Heart left ventricle (tissue), 16 donors: ENCODE results near the gene NAA38. TPM values are rescaled to one million over a fixed set of nuclear protein-coding genes. Genes with fewer than 3 reads are reported as not detected.

Experiments used
- ATAC-seq, 4 donors: fragments of 200-7000 bp; cut with Tn5 transposase; one replicate each; pipeline ENCODE4 v1.9.1; 2020 to 2022; ENCODE audit warnings: moderate library complexity in 4 of 4, mild to moderate bottlenecking in 3 of 4, moderate number of reproducible peaks in 1 of 4
- DNase-seq, 5 donors: peaks; one replicate each; pipeline ENCODE4 v3.0.0-alpha.2; 2020
- H3K27ac ChIP-seq, 12 donors: fragments of 200-600 bp; sonication (generic) in 4 of 12; one replicate each; pipeline versions ENCODE4 v1.5.0 to v1.8.0; 2016 to 2022; ENCODE audit warnings: mild to moderate bottlenecking in 2 of 12
- H3K27me3 ChIP-seq, 9 donors: fragments of 200-600 bp; sonication (generic) in 2 of 9; one replicate each; pipeline versions ENCODE4 v1.5.1 to v1.8.0; 2016 to 2022; ENCODE audit warnings: mild to moderate bottlenecking in 3 of 9
- H3K36me3 ChIP-seq, 9 donors: fragments of 200-600 bp; sonication (generic) in 2 of 9; one replicate each; pipeline versions ENCODE4 v1.5.0 to v1.8.0; 2018 to 2022; ENCODE audit warnings: mild to moderate bottlenecking in 2 of 9
- H3K4me1 ChIP-seq, 12 donors: fragments of 200-600 bp; sonication (generic) in 4 of 12; one replicate each; pipeline versions ENCODE4 v1.5.0 to v1.8.0; 2016 to 2022; ENCODE audit warnings: mild to moderate bottlenecking in 3 of 12
- H3K4me3 ChIP-seq, 12 donors: fragments of 200-600 bp; sonication (generic) in 4 of 12; one replicate each; pipeline versions ENCODE4 v1.5.0 to v1.8.0; 2017 to 2022; ENCODE audit warnings: mild to moderate bottlenecking in 9 of 12, moderate library complexity in 4 of 12
- H3K9me3 ChIP-seq, 12 donors: fragments of 200-600 bp; sonication (generic) in 4 of 12; one replicate each; pipeline versions ENCODE4 v1.5.0 to v1.8.0; 2016 to 2022; ENCODE audit warnings: mild to moderate bottlenecking in 1 of 12
- POLR2A ChIP-seq, 2 donors: fragments of 450-650 bp; IDR thresholded peaks; one replicate each; pipeline ENCODE4 v1.6.1; 2017; ENCODE audit warnings: antibody characterized with exemption in 2 of 2, mild to moderate bottlenecking in 2 of 2, moderate library complexity in 2 of 2
- WGBS, 4 donors: extraction: QIAGEN DNeasy Blood & Tissue Kit in 2 of 4; methylation state at CpG; one replicate each; pipeline versions ENCODE4 v1.1.5 to v1.1.7; 2013 to 2018; 5-methylcytosine and 5-hydroxymethylcytosine counted together
- intact Hi-C, 10 donors: fragments of 100-400 bp; cut with DNase I; formaldehyde crosslinking; loops; one replicate each; pipeline versions ENCODE4 v1.11.1 to v1.14.2; 2022
- polyA plus RNA-seq, 2 donors: library from polyadenylated mRNA; stranded (reverse); fragments of 200-250 nt; gene quantifications; one replicate each; pipeline ENCODE4 v1.2.3, GENCODE V29; 2013
- total RNA-seq, 9 donors: library from RNA; depleted of rRNA in 2 of 9; stranded (reverse); fragments of >200 nt in 2 of 9; fragmentation: NEBNext Ultra II Directional in 3 of 9; extraction: Animal tissue kit (Norgen Biotek cat#: 25700) in 3 of 9; gene quantifications; one replicate each; pipeline versions ENCODE4 v1.1.0 to v1.2.4, GENCODE V29; 2016 to 2023
- TF ChIP-seq, protein P1 (sequence below), 12 donors: fragments of 200-600 bp; sonication (generic) in 4 of 12; IDR thresholded peaks; one replicate each; pipeline versions ENCODE4 v1.5.0 to v1.8.0; 2018 to 2022; ENCODE audit warnings: antibody characterized with exemption in 12 of 12, mild to moderate bottlenecking in 5 of 12
- donor health status: ischemic (EF 13 %, LVEDD 7.1; RV severe dilation, severe dysfunction).
- donor health status: healthy with polysubstance abuse.
- donor health status: DM: no; HTN: yes; CAD: no.
- donor health status: DM: no; HTN: no; CAD: no.
- donor health status: ischemic (EF 25% LVEDD 6.9; RV normal size, moderate dysfunction).
- donor health status: ischemic (EF 25% LVEDD 5.7; RV mildly dilated, moderate dysfunction).
- donor health status: healthy.
- donor health status: DM: yes; HTN: yes; CAD: no.
- donor health status: ischemic (EF 35%, LVEDD 5.7; RV mildly dilated, moderate dysfunction).
- donor health status: nonischemic (EF 11% LVEDD 7.7; RV severe dilation, severe dysfunction).
- donor health status: DM: yes; HTN: yes; CAD: no.
- donor health status: PGD.
- donor health status: ischemic (EF 29% LVEDD 5.4; RV normal size, mild dysfunction).
- donor health status: nonischemic (EF 23%, LVEDD 6.1; RV moderate dilation, normal function).

Gene NAA38
- total and polyA plus RNA-seq, 11 donors, result 60.9 to 179 (median 74.2) TPM

DNA sequence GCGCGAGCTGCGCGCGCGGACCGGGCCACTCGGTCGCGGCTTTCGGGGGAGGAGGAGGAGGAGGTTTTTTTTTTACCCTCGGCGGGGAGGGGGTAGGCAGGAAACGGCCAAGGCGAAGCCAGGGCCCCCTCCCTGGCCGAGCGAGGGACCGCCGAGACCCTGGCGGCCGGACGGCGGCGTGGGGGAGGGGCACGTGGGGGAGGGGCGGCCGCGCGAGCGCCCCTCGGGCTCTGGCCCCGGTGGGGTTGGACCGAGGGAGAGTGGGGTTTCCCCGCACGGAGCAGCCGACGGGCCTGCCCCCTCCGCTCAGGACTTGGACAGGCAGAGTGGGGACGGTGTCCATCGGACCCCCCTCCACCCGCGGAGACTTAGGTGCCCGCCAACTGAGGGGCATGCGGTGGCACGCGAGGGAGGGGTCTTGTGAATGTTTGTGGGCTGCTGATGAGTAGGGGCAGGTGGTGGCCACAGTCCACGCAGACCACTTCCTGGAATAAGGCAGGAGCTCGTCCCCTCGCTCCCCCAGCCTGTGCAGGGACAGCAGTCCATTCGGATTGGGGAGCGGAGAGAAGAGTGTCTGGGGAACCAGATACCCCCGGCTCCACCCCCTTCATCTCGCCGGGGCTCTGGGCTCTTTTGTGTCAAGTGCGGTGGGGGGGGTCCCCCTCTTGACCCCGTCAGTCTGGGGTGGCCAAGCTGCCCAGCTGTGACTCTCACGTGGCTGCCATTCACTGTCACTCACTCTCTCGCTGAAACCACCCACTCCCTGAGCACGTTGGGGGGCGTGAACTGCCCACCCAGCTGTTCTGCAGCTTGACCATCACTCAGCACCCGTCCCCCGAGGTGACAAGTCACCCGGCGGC lies 28.2 kb upstream of the NAA38 start:
- Histone ChIP-seq H3K27me3 (no peaks in the 10 kb centered on the region), H3K27ac (peak overlapping the region; percentile 57 to 98 (median 91)), H3K4me3 (peak overlapping the region; percentile 57 to 86 (median 76)), H3K9me3 (no peaks in the 10 kb centered on the region), H3K36me3 (peaks cover 0 to 22% (median 3%) of the 10 kb centered on the region in 9 donors), H3K4me1 (peaks cover 17 to 82% (median 46%) of the 10 kb centered on the region in 12 donors)
- WGBS, 4 donors, result 0 to 2% (median 0%) methylated on average over 28 to 64 of the region's 64 CpGs
- TF ChIP-seq, protein P1, sequence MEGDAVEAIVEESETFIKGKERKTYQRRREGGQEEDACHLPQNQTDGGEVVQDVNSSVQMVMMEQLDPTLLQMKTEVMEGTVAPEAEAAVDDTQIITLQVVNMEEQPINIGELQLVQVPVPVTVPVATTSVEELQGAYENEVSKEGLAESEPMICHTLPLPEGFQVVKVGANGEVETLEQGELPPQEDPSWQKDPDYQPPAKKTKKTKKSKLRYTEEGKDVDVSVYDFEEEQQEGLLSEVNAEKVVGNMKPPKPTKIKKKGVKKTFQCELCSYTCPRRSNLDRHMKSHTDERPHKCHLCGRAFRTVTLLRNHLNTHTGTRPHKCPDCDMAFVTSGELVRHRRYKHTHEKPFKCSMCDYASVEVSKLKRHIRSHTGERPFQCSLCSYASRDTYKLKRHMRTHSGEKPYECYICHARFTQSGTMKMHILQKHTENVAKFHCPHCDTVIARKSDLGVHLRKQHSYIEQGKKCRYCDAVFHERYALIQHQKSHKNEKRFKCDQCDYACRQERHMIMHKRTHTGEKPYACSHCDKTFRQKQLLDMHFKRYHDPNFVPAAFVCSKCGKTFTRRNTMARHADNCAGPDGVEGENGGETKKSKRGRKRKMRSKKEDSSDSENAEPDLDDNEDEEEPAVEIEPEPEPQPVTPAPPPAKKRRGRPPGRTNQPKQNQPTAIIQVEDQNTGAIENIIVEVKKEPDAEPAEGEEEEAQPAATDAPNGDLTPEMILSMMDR (IDR thresholded peaks at IDR 0.05), result no peak
- TF ChIP-seq POLR2A (IDR thresholded peaks at IDR 0.05), result no peak
- ATAC-seq, result no peak
- intact Hi-C loops, result loop anchor here in 2 of 10 donors (2.0 to 5.0 kb wide), 3 partner anchors 29 to 51 kb away; partner anchors contain the start of genes CNTROB (in 1 of the 2), KDM6B (in 1 of the 2), NAA38 (in 1 of the 2) and TRAPPC1 (in 1 of the 2)
- DNase-seq, result peak; percentile 41 to 71 (median 52)

DNA sequence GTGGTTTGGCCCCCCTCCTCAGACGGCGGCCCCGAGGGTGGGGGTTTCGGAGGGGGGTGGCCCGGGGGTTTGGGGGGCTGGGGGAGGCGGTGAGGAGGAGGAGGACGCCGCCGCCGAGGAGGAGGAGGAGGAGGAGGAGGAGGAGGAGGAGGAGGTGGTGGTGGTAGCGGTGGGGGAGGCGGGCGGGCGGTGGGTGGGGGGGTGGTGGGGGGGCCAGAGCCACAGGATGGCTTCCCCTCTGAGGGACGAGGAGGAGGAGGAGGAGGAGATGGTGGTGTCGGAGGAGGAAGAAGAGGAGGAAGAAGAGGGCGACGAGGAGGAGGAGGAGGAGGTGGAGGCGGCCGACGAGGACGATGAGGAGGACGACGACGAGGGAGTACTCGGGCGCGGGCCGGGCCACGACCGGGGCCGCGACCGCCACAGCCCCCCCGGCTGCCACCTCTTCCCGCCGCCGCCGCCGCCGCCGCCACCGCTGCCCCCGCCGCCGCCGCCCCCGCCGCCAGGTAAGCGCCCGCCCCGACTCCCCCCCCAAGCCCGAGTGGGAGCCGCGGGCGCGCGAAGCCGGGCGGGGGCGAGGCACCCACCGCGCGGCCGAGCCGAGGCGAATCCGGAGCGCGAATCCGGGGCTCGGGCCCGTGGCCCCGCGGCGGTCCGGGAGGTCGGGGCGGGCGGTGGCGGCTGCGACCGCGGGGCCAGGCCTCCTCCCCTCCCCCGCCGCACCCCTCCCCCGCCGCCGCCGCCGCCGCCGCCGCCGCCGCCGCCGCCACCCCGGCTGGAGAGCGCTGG lies 27.4 kb upstream of the NAA38 start:
- DNase-seq (peak in 3 of 5 donors; percentile 16 to 67 (median 26)), ATAC-seq (no peak)
- H3K36me3 ChIP-seq, result peaks cover 0 to 25% (median 5%) of the 10 kb centered on the region in 9 donors
- H3K27ac ChIP-seq, result peak overlapping the region; percentile 57 to 98 (median 91)
- no peaks in the 10 kb centered on the region for H3K9me3 ChIP-seq
- 1 to 3% (median 1%) methylated on average over 52 to 86 of the region's 100 CpGs for WGBS, 4 donors
- intact Hi-C loops, result loop anchor here in 1 of 10 donors (5.0 kb wide), 1 partner anchor 48 kb away; the partner anchor contains the start of genes CNTROB and TRAPPC1
- H3K4me3 ChIP-seq, result peak overlapping the region; percentile 57 to 86 (median 76)
- peaks cover 16 to 83% (median 40%) of the 10 kb centered on the region in 12 donors for H3K4me1 ChIP-seq
- no peak for TF ChIP-seq POLR2A (IDR thresholded peaks at IDR 0.05)
- TF ChIP-seq, protein P1 (IDR thresholded peaks at IDR 0.05), result no peak
- no peaks in the 10 kb centered on the region for H3K27me3 ChIP-seq

DNA sequence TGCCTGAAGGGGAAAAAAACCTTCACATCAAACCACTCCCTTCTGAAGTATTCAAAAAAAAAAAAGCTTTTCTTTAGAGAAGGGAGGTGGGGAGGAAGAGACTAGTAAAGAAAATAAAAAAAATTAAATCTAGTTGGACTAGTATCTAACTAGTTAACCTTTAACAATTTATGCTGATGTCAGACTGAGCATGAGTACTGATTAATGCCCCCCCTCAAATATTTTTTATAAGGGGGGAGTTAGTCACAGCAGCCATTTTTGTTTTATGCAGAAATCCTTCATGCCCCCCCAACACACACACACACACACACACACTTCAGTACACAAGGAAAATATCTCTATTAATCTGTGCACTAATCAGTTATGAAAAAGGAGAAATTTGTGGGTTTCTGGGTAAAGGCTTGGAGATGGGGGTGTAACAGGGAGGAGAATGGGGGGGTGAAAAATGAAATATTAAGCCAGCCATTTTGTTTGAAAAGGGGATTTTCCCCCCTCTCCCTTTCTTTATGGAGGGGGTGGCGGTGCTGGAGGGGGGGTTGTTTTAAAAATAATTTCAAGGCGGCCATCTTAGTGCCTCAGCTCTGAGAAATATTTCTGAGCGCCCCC lies 26.5 kb upstream of the NAA38 start:
- Histone ChIP-seq H3K27ac (peak overlapping the region in 6 of 12 donors; percentile 6 to 98 (median 39)), H3K4me3 (peak overlapping the region in 9 of 12 donors; percentile 23 to 86 (median 78)), H3K27me3 (no peaks in the 10 kb centered on the region), H3K9me3 (no peaks in the 10 kb centered on the region), H3K36me3 (peaks cover 0 to 31% (median 5%) of the 10 kb centered on the region in 9 donors), H3K4me1 (peaks cover 10 to 78% (median 31%) of the 10 kb centered on the region in 12 donors)
- ATAC-seq (no peak), DNase-seq (no peak)
- 29 to 56% (median 39%) methylated on average over 3 of the region's 3 CpGs for whole genome bisulfite sequencing, 4 donors
- intact Hi-C loops, result no loop called here
- no peak for TF ChIP-seq POLR2A (IDR thresholded peaks at IDR 0.05)
- TF ChIP-seq, protein P1 (IDR thresholded peaks at IDR 0.05), result no peak
